ENCODE results near the gene PLAC1.

The PLAC1 gene

GRCh38 chrX:134628663-134629062 is 29.6 kb downstream of the PLAC1 start:
- DNase-seq, result no peak

- DNase-seq, result no peak
Measured at GRCh38 chrX:134626434-134626833, 31.8 kb downstream of the PLAC1 start.

GRCh38 chrX:134625315-134625718 is 33.0 kb downstream of the PLAC1 start:
- no peak for DNase-seq

GRCh38 chrX:134624046-134624430 is 34.2 kb downstream of the PLAC1 start:
- no peak for DNase-seq

- no peak for DNase-seq
Measured at GRCh38 chrX:134623293-134624045, 34.8 kb downstream of the PLAC1 start.

- no peak for DNase-seq
Measured at GRCh38 chrX:134622813-134623185, 35.5 kb downstream of the PLAC1 start.

- no peak for DNase-seq
Measured at GRCh38 chrX:134622056-134622812, 36.0 kb downstream of the PLAC1 start.

GRCh38 chrX:134619838-134620237 is 38.4 kb downstream of the PLAC1 start:
- no peak for DNase-seq

- no peak for DNase-seq
Measured at GRCh38 chrX:134613396-134613795, 44.9 kb downstream of the PLAC1 start.

GRCh38 chrX:134608153-134608552 is 50.1 kb downstream of the PLAC1 start:
- DNase-seq, result no peak

GRCh38 chrX:134607523-134607922 is 50.7 kb downstream of the PLAC1 start:
- DNase-seq, result no peak

GRCh38 chrX:134604701-134605311 is 53.5 kb downstream of the PLAC1 start:
- peak; percentile 11 for DNase-seq

GRCh38 chrX:134603806-134604700 is 54.2 kb downstream of the PLAC1 start:
- no peak for DNase-seq

- no peak for DNase-seq
Measured at GRCh38 chrX:134602410-134602809, 55.9 kb downstream of the PLAC1 start.

- no peak for DNase-seq
Measured at GRCh38 chrX:134601240-134601765, 57.0 kb downstream of the PLAC1 start.

- DNase-seq, result no peak
Measured at GRCh38 chrX:134600714-134601113, 57.6 kb downstream of the PLAC1 start.

GRCh38 chrX:134599184-134599914 is 58.9 kb downstream of the PLAC1 start:
- DNase-seq, result no peak

GRCh38 chrX:134592303-134592702 is 66.0 kb downstream of the PLAC1 start:
- DNase-seq, result no peak

- DNase-seq, result no peak
Measured at GRCh38 chrX:134591502-134591901, 66.8 kb downstream of the PLAC1 start.

GRCh38 chrX:134588806-134589205 is 69.5 kb downstream of the PLAC1 start:
- no peak for DNase-seq

- DNase-seq, result no peak
Measured at GRCh38 chrX:134580907-134581306, 77.4 kb downstream of the PLAC1 start.

GRCh38 chrX:134573683-134574035 is 84.6 kb downstream of the PLAC1 start:
- no peak for DNase-seq

All from NCI-H1436 (cell line).